Measurements from ENCODE around the gene PPAN.

Gene PPAN

GRCh38 chr19:10093295-10094186 lies 12.6 kb upstream of the PPAN start:
- no peak for DNase-seq

GRCh38 chr19:10095622-10095947 lies 10.6 kb upstream of the PPAN start:
- DNase-seq = no peak

GRCh38 chr19:10095948-10096614 lies 10.1 kb upstream of the PPAN start:
- peak; percentile 98 for DNase-seq

GRCh38 chr19:10096615-10096963 lies 9.6 kb upstream of the PPAN start:
- DNase-seq = peak; percentile 70

DNA sequence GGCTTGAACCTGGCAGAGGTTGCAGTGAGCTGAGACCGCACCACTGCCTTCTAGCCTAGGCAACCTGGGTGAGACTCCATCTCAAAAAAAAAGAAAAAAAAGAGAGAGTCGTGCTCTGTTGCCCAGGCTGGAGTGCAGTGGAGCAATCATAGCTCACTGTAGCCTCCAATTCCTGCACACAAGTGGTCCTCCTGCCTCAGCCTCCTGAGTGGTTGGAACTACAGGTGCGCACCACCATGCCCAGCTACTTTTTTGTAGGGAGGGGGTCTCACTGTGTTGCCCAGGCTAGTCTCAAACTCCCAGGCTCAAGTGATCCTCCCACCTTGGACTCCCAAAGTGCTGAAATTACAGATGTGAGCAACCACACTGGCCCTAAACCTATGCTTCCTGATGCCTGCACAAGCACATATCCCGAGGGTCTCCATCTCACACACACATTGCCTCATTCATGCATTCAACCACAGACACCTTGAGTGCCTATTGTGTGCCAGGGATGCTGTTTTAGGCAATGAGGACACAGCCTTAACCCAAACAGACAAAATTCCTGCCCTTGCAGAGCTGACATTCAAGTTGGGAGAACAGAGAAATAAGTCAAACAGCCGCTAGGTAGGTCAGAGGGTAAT lies 5.9 kb upstream of the PPAN start:
- DNase-seq = no peak

DNA sequence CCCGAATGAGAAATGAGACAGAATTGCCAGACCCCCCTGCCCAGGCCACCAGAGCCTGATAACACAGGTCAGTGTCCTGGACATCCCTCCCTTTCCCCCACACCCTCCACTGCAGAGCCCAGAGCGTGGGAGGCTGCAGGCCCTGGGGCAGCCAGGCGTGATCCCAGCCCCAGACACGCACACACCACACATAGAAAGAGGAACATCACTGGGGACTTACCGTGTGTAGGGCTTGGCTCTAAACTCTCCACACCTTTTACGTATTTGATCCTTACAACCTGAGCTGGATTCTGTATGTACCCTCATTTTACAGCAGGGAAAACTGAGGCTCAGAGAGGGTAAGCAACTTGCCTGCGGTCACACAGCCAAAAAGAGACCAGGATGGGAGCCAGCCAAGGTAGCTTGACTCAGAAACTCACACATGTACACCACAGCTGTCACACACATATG lies 3.4 kb upstream of the PPAN start:
- DNase-seq = no peak

DNA sequence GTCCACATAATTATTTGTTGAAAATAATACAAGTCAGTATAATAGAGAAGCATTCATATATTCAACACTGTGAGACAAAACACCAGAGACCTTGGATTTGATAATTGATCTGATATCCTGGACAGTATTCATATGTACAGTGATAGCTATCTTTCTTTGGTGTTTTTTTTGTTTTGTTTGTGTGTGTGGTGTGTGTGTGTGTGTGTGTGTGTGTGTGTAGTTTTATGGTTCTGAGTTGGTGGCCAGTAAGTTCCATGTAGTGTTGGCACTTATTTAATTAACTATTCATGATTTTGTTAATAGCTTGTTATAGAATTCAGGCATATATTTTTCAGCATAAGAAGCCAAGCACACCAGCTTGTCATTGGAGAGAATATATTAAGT lies 2.0 kb upstream of the PPAN start:
- DNase-seq = no peak

- DNase-seq = no peak
Measured at GRCh38 chr19:10104665-10105508, 1.3 kb upstream of the PPAN start.

GRCh38 chr19:10105509-10106099 lies 558 bp upstream of the PPAN start:
- no peak for DNase-seq

DNA sequence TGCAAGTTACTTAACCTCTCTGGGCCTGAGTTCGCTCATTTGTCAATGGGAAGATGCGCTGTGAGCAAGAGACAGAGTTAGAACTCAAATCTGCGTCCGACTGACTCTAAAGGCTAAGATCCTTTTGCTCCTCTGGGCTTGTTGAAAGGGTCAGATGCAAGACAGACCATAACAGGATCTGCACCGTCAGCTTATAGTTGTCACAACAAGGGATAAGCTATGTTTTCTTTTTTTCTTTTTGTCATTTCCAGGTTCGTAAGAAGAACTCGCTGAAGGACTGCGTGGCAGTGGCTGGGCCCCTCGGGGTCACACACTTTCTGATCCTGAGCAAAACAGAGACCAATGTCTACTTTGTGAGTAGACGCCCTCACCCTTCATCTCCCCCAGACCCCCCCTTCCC lies 1.1 kb downstream of the PPAN start:
- no peak for DNase-seq

DNA sequence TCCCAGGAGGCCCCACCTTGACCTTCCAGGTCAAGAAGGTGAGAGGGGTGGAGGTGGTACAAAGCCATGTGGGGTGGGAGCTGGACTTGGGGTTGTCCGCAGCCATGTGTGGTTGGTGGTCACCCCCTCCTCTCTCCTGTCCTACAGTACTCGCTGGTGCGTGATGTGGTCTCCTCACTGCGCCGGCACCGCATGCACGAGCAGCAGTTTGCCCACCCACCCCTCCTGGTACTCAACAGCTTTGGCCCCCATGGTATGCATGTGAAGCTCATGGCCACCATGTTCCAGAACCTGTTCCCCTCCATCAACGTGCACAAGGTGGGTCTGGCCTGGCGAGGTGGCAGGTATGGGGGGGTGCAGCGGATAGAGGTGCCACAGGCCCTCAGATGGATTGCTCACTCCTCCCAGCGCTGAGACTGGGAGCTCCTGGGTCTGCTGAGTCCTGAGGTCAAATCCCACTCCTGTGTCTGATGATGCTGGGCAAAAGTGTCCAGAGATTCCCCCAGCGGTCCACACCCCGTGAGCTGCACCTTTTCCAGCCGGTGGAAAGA lies 1.7 kb downstream of the PPAN start:
- DNase-seq = no peak

DNA sequence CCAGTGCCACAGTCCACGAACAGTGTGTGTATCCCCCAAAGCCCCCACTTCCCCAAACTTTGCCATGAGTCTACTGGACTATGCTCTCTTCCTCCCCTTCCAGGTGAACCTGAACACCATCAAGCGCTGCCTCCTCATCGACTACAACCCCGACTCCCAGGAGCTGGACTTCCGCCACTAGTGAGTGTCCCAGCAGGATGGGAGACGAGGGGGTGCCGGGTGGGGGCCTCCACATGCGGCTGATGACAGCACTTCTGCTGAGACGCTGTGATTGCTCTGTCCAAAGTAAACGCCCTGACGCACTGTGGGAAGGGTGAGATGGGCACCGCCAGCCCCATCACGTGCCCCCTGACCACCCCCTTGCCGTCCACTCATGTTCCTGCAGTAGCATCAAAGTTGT lies 3.4 kb downstream of the PPAN start:
- DNase-seq = no peak

GRCh38 chr19:10110076-10110971 lies 4.2 kb downstream of the PPAN start:
- DNase-seq = no peak

DNA sequence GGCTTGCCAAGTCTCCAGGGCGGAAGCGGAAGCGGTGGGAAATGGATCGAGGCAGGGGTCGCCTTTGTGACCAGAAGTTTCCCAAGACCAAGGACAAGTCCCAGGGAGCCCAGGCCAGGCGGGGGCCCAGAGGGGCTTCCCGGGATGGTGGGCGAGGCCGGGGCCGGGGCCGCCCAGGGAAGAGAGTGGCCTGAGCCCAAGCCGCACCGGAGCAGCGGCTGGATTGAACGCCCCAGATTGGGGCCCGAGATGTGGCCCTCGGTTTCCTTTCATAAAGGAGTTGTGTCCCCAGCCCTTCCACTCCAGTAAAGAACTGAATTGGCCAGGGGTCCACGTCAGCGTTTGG lies 4.8 kb downstream of the PPAN start:
- DNase-seq = no peak

GRCh38 chr19:10111405-10111811 lies 5.2 kb downstream of the PPAN start, which contains the start of gene P2RY11:
Gene P2RY11 (plus strand): TSS chr19:10111693. CDS start chr19:10111722, 29 bp downstream.
- no peak for DNase-seq

GRCh38 chr19:10112037-10112761 lies 6.0 kb downstream of the PPAN start:
- peak; percentile 23 for DNase-seq

DNA sequence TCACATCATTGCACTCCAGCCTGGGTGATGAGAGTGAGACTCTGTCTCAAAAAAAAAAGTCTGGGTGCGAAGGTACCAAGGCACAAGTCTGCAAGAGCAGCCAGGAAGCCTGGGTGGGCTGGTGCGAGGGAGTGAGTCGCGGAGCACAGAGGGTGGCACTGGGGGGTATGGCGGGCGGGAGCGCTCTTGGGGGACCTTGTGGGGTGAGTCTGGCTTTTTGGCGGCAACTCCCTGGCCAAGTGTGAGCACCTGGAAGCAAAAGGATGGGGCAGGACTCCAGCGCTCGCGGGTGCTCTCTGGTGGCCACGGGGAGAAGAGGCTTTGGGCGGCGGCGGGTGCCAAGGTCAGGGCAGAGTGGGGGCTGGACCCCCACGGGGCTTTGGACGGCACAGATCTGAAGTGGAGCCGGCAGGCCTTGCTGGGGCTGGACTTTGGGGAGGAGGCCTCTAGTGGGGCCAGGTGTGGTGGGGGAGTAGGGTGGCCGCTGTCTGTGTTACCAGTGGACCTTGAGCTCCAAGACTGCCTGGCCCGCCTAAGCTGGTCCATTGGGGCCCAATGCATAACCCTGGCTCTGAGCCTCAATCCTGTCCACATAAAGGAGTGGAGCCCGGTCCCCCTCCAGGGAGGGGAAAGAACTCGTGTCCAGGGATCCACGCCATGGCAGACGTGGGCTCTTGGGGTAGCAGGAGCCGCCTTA lies 6.9 kb downstream of the PPAN start:
- DNase-seq = peak; percentile 68

GRCh38 chr19:10113592-10113963 lies 7.4 kb downstream of the PPAN start:
- peak; percentile 42 for DNase-seq

- peak; percentile 43 for DNase-seq
Measured at GRCh38 chr19:10113964-10114650, 7.9 kb downstream of the PPAN start.

Data from DMS53 (cell line).